RWPE1 (cell line): Measurements from ENCODE around the gene SMOC2.

ENCODE experiments used
- CTCF ChIA-PET: fragments of 350-600 bp; sonication (Branson Sonifier 250); formaldehyde crosslinking; extraction: SDS; loops from one replicate; lab custom pipeline; 2021; lab: Yijun Ruan, JAX
- POLR2A ChIA-PET: fragments of 400-600 bp; formaldehyde crosslinking; extraction: SDS; loops from one replicate; lab custom pipeline; 2020; ENCODE audit warnings: antibody characterized with exemption; ENCODE audit not compliant: low non-redundant PET; lab: Yijun Ruan, JAX
- DNase-seq: peaks from one replicate; pipeline ENCODE4 v3.0.0; 2012; ENCODE audit warnings: low spot score
- H3K27ac ChIP-seq: fragments of 450-650 bp; 2 replicates; pipeline ENCODE4 v1.5.1; 2017
- TF ChIP-seq, protein P1 (sequence below): fragments of 450-650 bp; conservative IDR thresholded peaks from 2 replicates; pipeline ENCODE4 v1.5.1; 2017; ENCODE audit warnings: low read depth, mild to moderate bottlenecking

The SMOC2 gene

DNA sequence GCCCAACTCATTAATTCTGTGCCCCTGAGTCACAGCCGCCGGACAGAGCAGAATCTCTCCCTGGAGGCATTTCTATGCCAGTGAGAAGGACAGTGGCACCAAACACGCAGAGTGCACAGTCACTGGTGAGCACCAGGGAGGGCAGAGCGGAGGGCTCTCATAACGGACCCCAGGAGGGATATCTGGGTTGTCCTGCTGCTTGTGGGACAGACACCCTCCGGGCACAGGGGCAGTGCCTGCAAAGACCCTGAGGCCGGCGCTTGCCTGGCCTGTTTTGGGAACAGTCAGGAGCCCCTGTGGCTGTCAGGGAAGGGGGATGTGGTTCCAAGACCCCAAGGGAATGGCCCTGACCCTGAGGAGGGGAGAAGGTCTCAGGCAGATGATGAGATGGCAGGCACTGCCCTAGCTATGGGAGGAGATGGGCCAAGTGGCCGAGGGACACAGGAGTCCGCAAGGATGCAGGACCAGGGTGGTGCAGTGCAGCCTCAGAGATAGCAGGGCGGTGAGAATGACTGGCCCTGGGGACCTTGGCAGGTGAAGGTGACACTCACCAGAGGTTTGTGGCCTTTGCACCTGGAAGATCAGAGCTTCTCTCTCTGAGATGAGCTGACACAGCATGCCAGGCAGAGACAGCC, 270.8 kb downstream of the SMOC2 start:
- TF ChIP-seq, protein P1, sequence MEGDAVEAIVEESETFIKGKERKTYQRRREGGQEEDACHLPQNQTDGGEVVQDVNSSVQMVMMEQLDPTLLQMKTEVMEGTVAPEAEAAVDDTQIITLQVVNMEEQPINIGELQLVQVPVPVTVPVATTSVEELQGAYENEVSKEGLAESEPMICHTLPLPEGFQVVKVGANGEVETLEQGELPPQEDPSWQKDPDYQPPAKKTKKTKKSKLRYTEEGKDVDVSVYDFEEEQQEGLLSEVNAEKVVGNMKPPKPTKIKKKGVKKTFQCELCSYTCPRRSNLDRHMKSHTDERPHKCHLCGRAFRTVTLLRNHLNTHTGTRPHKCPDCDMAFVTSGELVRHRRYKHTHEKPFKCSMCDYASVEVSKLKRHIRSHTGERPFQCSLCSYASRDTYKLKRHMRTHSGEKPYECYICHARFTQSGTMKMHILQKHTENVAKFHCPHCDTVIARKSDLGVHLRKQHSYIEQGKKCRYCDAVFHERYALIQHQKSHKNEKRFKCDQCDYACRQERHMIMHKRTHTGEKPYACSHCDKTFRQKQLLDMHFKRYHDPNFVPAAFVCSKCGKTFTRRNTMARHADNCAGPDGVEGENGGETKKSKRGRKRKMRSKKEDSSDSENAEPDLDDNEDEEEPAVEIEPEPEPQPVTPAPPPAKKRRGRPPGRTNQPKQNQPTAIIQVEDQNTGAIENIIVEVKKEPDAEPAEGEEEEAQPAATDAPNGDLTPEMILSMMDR: no peak
- POLR2A ChIA-PET: no interaction called here
- DNase-seq: no peak
- CTCF ChIA-PET: interaction anchor here (0.6 to 1.2 kb wide), 7 partner anchors 12 to 991 kb away, joined by 3 to 4 read pairs (median 3); no protein-coding TSS in a partner anchor
- H3K27ac ChIP-seq: no peak overlapping the region

DNA sequence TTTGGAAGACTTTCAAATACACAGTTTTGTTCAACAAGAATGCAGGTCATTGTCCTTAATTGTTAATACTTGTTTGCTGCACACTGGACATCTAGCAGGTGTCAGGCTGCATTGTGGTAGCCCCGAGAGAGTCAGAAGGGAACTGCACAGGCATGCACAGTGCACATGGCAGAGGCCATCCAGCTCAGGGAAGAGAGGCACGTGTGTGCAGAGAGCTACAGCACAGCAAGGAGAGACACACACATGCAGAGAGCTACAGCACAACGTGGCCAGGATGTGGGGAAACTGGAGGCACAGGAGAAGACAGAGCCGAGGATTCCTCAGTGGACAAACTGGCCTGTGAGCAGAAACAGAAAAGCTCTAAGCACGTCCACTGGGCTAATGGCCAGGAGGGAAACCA, 272.0 kb downstream of the SMOC2 start:
- ChIA-PET CTCF (interaction anchor here (0.5 to 0.6 kb wide), 4 partner anchors 84 to 740 kb away, joined by 3 to 6 read pairs (median 4); no protein-coding TSS in a partner anchor), POLR2A (interaction anchor here (0.5 kb wide), 1 partner anchor 110 kb away, joined by 8 read pairs; no protein-coding TSS in a partner anchor)
- TF ChIP-seq, protein P1: no peak
- no peak overlapping the region for H3K27ac ChIP-seq
- DNase-seq: no peak

DNA sequence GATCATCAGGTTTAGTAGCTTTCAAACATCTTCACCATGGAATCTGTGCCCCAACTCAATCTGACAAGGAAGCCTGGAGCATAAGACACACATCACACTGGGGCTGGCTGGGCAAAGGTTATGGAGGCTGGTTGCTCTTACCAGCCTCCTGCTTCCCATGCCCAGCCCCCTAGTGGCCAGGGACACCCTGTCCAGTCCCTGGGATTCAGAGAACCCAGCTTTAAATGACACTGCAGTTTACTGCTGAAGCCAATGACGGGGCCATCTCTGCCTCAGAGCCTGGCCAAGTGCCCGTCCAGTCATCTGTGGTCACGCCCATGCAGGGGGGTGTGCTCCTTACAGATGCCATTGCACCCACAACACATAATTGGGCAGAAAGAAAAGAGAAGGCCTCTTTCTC, 272.9 kb downstream of the SMOC2 start:
- H3K27ac ChIP-seq: no peak overlapping the region
- DNase-seq: peak; percentile 33
- ChIA-PET POLR2A (no interaction called here), CTCF (interaction anchor here (0.6 to 0.7 kb wide), 6 partner anchors 84 to 687 kb away, joined by 3 to 5 read pairs (median 4); no protein-coding TSS in a partner anchor)
- TF ChIP-seq, protein P1: no peak

DNA sequence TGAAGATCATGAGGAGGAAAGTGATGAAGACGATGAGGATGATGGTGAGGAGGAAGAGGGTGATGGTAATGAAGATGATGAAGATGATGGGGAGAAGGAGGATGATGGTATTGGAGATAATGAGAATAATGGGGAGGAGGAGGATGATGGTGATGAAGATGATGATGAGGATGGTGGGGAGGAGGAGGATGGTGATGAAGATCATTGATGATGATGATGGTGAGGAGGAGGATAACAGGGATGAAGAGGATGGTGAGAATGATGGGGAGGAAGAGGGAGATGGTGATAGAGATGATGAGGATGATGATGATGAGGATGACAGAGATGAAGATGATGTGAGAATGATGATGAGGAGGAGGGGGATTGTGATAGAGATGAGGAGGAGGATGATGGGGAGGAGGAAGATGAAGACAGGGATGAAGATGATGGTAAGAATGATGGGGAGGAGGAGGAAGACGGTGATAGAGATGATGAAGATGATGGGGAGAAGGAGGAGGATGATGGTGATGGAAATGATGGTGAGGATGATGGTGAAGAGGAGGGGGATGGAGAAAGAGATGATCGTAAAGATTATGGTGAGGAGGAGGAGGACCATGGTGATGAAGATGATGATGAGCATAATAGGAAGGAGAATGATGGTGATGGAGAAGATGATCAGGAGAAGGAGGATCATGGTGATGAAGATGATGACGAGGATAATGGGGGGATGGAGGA, 273.7 kb downstream of the SMOC2 start:
- CTCF ChIA-PET: interaction anchor here (0.6 to 0.7 kb wide), 2 partner anchors 127 to 553 kb away, joined by 3 to 5 read pairs; no protein-coding TSS in a partner anchor
- DNase-seq: no peak
- POLR2A ChIA-PET: no interaction called here
- TF ChIP-seq, protein P1: no peak
- no peak overlapping the region for H3K27ac ChIP-seq

DNA sequence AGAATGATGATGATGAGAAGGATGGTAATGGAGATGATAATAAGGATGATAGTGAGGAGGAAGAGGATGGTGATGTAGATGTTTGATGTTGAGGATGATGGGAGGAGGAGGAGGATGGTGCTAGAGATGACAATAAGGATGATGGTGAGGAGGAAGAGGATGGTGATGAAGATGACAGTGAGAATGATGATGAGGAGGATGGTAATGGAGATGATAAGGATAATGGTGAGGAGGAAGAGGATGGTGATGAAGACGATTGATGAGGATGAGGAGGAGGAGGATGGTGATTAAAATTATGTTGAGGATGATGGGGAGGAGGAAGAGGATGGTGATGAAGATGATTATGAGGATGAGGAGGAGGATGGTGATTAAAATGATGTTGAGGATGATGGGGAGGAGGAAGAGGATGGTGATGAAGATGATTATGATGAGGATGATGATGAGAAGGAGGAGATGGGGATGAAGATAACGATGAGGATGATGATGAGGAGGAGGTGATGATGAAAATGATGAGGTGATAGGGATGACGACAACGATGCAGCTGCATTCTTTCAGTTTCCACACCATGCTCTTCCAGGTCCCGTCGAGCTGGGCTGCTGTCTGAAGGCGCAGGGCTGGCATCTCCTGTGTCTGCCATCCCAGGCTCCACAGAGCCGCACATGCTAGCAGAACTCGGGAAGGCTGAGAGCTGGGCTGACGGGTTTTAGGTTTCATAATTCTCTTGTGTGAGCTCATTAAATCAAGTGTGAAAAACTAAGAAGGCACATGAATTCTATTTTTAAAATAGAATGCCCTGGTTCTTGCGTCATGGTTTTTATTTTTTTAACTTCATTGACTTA, 274.9 kb downstream of the SMOC2 start:
- ChIA-PET POLR2A (no interaction called here), CTCF (no interaction called here)
- DNase-seq: no peak
- TF ChIP-seq, protein P1: no peak
- H3K27ac ChIP-seq: no peak overlapping the region

DNA sequence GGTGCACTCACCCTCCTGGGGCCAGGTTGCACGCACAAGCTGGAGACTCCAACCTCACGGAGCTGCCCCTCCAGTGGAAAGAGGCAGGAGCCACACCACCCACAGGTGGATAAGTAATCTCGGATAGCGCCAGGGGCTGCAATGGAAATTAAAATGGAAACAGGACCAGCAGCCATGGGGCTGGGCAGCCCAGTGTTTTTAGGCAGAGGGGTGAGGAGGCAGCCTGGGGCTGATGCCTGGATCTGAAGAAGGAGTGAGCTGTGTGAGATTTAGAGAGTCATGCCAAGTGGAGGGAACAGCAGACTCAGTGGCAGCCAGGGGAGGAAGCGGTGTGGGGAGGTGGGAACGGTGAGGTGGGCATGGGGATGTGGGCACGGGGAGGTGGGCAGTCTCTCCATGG, 275.6 kb downstream of the SMOC2 start:
- POLR2A ChIA-PET: no interaction called here
- H3K27ac ChIP-seq: no peak overlapping the region
- CTCF ChIA-PET: no interaction called here
- TF ChIP-seq, protein P1: no peak
- no peak for DNase-seq
